Dedifferentiated amniotic fluid mesenchymal stem cell (primary cell): ENCODE data around the gene PSD2.
"Not testable (repeated sequence)": the region's sequence is repeated elsewhere in the genome, so short reads cannot be mapped to it uniquely, and the experiment has no call there.

Source experiments
- DNase-seq: peaks from one replicate; pipeline ENCODE4 v3.0.0-alpha.2; 2016; ENCODE audit errors: extremely low spot score

PSD2 gene

GRCh38 chr5:139789116-139789844 lies 6.3 kb upstream of the PSD2 start:
- DNase-seq, result no peak

- DNase-seq, result no peak
Measured at GRCh38 chr5:139789845-139790189, 5.8 kb upstream of the PSD2 start.

GRCh38 chr5:139792218-139792617 lies 3.4 kb upstream of the PSD2 start:
- no peak for DNase-seq

GRCh38 chr5:139792655-139793054 lies 3.0 kb upstream of the PSD2 start:
- DNase-seq, result not testable (repeated sequence)

GRCh38 chr5:139794067-139794846 lies 1.4 kb upstream of the PSD2 start:
- no peak for DNase-seq

GRCh38 chr5:139796061-139796806 lies 626 bp downstream of the PSD2 start:
- no peak for DNase-seq

GRCh38 chr5:139797335-139797734 lies 1.7 kb downstream of the PSD2 start:
- no peak for DNase-seq

- DNase-seq, result no peak
Measured at GRCh38 chr5:139797856-139798510, 2.4 kb downstream of the PSD2 start.

GRCh38 chr5:139798883-139799282 lies 3.3 kb downstream of the PSD2 start:
- DNase-seq, result no peak

GRCh38 chr5:139799359-139799758 lies 3.8 kb downstream of the PSD2 start:
- no peak for DNase-seq

GRCh38 chr5:139803978-139804377 lies 8.4 kb downstream of the PSD2 start:
- no peak for DNase-seq

GRCh38 chr5:139804800-139805397 lies 9.3 kb downstream of the PSD2 start:
- DNase-seq, result no peak

GRCh38 chr5:139805545-139805944 lies 9.9 kb downstream of the PSD2 start:
- DNase-seq, result no peak

- DNase-seq, result no peak
Measured at GRCh38 chr5:139806111-139806510, 10.5 kb downstream of the PSD2 start.

GRCh38 chr5:139806726-139807646 lies 11.4 kb downstream of the PSD2 start:
- DNase-seq, result no peak

- DNase-seq, result no peak
Measured at GRCh38 chr5:139807647-139808030, 12.0 kb downstream of the PSD2 start.

GRCh38 chr5:139808481-139809330 lies 13.1 kb downstream of the PSD2 start:
- DNase-seq, result no peak

- DNase-seq, result no peak
Measured at GRCh38 chr5:139809331-139809810, 13.8 kb downstream of the PSD2 start.
